GM19043 (cell line): ENCODE results near the gene FEM1B.

ENCODE experiments used
- ATAC-seq: cut with Tn5 transposase; IDR thresholded peaks from one replicate; pipeline ENCODE4 v1.9.1; 2021; ENCODE audit warnings: low read depth; ENCODE audit not compliant: unreplicated experiment

FEM1B gene

DNA sequence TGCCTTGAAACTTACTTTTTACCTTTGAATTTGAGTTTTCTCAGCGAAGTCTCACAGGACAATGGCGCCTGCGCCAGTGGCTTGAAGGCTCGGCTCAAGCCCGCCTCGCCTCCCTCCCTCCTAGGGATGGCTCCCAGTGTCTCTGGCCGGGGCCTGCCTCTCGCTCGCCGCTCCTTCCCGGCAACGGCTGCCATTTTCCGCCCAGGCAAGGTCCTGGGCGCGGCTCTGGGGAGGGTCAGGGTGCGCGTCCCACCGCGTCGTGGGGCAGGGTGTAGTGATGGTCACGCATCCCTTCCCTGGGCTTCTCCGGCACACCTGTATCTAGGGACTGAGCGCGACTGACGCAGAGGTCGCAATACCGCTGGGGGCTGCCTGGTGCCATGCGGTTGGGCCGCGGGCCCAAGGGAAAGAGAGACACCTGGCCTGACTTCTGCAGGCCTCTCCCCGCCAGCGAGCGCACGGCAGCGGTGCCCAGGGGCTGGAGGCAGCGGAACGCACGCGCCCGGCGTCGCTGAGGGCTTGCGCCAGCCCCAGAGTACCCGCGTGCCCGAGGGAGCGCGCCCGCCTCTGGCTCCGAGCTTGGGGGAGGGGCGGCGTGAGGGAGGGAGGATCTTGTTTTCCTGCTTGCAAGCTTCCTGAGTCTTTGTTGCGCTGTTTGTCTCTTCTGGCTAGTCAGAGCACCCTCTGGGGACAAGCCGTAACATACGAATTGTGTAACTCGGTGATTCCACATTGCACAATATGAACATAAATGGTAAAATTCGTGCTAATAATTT lies 20.7 kb upstream of the FEM1B start:
- ATAC-seq, result peak; percentile 60

DNA sequence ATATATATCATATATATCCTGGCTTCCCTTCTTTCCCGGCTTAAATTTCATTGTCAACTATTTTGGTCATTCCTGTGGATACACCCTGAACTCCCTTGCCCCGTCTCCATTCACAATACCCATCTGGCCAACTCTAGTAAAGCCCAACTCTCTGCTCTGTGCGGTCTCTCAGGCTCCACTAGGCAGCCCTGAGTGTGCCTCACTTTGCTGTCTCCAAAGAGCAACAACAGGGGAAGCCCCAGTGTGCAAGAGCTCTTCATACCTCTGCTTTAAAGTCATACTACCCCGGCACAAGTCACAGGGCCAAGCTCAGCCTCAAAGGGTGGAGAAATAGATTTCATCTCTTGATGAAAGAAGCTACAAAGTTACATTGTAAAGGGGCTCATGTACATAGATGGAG lies 18.9 kb upstream of the FEM1B start:
- no peak for ATAC-seq

DNA sequence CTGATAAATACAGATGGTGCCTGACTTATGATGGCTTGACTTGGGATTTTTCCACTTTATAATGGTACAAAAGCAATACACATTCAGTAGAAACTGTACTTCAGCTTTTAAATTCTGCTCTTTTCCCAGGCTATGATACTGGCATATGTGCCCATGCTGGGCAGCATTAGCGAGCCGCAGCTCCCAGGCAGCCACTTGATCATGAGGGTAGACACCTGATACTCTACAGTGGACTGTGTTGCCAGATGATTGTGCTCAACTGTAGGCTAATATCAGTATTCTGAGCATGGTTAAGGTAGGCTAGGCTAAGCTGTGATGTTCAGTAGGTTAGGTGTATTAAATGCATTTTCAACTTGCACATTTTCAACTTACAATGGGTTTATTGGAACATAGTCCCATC lies 17.7 kb upstream of the FEM1B start:
- no peak for ATAC-seq

DNA sequence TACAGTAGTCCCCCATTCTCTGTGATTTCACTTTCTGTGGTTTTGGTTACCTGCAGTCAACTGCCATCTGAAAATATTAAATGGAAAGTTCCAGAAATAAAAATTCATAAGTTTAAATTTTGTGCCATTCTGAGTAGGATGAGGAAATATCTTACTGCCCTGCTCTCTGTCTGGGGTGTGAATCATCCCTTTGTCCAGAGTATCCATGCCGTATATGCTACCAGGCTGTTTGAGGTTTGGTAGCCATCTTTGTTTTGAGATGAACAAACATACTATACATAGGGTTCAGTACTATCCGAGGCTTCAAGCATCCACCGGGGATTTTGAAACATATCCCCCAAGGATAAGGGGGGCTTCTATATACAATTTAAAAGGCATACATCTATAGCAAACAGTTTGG lies 16.3 kb upstream of the FEM1B start:
- ATAC-seq, result no peak

DNA sequence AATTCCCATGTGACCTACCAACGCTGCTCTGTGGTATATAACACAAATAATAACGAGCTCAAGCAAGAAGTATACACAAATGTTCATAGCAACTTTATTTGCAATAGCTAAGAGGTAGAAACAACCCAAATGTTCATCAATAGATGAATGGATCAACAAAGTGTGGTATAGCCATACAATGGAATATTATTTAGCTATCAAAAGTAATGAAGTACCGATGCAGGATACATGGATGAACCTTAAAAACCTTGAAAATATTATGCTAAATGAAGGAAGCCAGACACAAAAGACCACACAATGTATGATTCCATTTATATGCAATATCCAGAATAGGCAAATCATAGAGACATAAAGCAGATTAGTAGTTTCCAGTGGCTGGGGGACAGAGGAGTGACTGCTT lies 15.6 kb upstream of the FEM1B start:
- ATAC-seq, result no peak

DNA sequence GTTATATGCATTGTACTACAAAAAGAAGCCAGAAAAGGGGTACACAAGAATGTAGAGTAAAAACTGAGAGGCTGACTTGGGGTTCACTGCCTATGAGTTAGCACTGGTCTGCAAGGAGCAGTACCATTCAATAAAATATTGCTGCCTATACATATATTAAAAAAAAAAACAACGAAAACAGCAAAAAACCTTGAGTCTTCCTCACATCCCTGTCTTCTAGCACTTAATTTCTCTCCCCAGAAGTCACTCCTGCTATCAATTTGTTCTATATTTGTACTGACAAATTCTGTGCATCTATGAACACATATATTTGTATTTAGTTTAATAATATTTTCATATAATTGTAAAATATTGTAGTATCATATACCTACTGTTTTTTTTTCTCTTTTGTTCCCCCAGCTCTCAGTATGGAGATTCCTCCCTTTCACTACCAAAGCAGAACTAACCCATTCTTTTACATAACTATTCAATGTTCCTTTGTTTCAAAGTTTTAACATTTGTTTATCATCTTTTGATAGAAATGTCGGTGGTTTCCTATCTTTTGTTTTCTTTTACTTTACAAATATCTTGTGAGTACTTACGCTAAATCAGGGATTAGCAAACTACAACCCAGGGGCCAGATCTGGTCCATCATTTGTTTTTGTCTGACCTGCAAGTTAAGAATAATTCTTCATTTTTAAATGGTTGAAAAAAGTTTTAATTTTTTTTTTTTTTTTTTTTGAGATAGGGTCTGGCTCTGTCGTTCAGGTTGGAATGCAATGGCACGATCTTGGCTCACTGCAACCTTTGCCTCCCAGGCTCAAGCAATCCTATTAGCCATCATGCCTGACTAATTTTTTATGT lies 14.8 kb upstream of the FEM1B start:
- ATAC-seq, result no peak

DNA sequence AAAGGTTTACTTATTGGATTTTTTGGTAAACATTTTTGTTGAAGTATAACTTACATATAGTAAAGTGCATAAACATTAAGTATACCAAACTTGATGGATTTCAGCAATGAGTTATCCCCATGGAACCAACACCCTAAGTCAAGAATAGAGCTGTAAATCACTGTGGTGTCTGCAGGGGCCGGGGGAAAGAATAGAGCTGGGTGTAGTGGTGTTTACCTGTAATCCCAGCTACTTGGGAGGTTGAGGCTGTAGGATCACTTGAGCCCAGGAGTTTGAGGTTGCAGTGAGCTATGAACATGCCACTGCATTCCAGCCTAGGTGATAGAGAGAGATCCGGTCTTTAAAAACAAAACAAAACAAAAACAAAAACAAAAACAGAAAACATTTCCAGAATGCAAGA lies 13.3 kb upstream of the FEM1B start:
- ATAC-seq, result no peak

DNA sequence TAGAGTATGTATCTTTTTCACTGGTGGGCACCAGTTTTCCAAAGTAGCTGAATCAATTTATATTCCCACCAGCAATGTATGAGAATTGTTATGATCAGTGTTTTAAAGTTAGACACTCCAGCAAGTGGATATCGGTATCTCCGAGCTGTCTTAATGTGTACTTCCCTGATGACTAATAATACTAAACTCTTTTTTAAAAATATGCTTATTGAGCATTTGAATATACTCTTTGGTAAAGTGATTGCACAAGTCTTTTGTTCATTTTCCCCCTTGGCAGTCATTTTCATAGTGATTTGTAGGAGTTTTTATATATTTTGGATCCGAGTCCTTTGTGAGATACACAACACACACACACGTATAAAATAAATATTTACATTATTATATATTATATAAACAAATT lies 12.5 kb upstream of the FEM1B start:
- ATAC-seq, result no peak

DNA sequence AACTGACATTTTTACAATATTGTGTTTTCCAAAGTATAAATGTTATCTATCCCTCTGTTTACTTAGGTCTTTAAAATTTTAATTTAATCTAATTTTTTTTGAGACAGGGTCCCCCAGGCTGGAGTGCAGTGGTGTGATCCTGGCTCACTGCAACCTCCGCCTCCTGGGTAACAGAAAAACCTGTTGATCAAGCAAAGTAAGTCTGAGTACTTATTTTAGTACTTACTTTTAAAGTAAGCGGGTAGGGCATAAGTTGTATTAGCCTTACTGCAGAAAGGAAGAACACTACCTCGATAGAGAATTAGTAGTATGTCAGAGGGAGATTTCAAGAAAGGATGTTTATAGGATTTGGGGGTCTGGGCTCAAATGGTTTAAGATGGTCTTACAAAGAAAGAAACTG lies 11.9 kb upstream of the FEM1B start:
- ATAC-seq, result no peak

DNA sequence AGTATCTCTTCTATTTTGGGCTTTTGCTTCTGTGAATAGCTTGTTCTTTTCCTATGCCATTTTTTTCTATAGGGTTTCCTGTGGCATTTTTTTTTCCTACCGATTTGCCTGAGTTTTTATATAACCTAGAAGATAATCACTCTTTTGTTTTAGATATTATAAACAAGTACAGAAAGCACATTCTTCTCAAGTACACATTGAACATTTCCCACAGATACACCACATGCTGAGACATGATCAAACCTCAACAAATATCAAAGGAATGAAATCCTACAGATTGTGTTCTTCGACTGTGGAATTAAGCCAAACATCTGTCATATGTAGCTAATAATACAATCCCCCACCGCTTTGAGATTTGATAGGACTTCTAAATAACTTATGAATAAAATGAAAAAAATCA lies 9.1 kb upstream of the FEM1B start:
- ATAC-seq, result no peak

DNA sequence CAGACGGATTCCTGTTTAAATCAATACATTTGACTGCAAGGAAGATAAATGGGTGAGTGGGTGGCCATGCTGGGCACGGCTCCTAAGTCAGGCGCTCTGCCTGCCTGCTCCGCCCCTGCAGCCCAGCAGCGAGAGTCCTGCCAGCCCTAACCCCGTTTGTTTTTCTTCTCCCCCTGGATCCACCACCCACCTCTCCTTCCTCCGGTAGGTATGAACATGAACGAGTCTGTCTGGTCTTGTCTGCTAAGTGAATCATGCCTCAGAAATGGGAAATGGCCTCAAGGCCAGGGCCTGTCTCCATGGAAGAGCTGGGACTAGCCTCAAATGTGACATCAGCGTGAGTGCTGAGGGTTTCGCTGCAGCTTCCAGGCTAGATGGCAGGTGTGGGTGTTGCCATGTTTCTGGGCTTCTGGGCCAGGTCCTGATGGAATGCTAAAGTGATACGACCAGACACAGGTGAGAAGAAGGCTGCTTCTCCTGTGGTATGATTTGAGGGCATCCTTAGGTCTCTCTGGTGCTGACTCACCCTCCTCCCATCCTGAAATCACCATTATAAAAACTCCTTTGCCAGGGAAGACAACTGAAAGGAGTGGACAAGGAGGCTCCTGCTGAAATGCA lies 5.6 kb upstream of the FEM1B start:
- ATAC-seq, result no peak

DNA sequence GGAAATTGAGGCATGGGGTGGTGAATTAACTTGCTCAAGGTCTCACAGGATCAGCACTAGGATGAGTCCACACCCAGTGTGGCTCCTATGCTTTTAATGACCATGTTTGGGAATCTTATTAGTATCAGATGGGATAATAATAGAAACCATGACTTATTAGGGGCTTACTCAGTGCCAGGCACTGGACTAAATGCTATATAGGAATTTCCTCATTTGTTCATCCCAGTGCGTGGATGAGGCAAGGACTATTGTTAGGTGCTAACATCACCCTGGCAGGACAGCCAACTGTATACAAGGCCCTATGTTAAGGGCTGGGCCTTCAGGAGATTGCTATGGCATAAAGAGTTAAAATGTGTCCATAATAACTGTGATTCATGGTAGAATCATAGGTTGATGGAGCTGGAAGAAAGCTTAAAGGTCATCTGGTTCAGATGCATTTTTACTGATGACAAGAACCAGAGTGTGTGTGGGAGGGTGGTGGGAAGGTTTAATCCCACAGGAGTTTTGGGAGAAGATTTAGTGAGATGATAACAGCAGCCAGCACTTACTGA lies 4.7 kb upstream of the FEM1B start:
- no peak for ATAC-seq

DNA sequence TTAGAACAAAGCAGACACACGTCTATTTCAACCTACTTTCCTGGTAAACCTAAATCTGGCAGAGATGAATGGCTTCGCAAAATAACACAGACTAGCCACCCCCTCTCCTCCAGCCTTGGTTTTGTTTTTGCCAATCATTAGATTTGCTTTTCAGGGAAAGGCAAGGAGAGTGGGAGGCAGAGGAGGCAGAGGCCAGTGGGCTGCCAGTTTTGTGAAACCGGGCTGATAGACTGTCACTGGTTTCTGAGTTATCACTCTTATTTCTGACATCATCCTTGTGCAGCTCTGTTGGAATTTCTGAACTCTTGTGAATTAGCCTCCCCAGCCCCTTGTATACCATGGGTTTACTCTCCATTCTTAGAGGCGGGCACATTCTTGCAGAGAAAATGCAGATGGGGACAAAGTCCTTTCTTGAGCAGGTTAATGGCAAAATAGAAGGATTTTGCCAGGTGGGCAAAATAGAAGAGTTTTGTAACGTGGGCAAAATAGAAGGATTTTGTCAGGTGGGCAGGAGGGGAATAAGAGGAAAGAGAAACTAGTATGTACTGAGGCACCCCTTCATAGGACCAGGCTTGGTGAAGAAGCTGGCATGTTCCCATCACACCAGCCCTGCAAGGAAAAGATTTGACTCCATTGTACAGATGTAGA lies 3.2 kb upstream of the FEM1B start:
- no peak for ATAC-seq

DNA sequence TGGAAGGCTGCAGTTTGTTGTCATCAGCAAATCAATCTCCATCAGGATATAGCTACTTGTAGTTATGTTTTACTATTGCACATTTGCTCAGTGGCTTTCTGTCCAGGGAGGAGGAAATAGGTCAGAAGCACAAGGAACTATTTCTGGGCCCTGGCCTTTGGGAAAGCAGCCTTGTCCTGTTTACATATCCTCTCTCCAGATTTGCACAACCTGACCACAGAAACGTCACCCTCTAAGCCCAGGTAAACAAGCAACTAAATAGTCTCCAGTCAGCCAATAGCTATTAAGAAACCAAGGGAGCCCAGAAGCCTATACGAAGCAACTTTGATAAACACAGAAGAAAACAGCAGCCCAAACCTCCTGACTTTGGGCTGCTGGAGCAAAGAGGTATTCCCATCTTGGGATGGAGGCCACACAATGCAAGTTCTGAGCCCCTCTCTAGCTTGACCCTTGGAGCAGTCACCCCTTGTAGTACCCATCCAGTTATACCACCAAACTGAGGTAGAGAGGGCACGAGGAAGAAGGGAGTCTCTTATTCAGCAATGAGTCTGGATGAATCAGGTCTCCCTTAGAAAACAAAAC lies 2.3 kb upstream of the FEM1B start:
- no peak for ATAC-seq

DNA sequence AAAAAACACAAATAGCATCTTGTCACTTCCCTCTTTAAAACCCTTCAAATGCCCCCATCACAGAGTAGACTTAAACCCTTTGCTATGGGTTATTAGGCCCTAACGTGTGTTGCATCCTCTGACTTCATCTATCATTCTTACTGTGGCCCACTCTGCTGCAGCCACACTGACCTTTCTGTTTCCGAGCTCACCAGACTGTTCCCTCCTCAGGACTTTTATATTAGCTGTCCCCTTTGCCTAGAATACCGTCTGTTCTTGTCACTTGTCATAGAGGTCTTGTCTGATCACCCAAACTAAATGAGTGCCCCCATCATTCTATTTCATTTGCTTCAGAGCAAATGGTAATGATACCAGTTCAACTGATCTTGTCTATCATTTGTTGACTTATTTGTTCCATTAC lies 877 bp upstream of the FEM1B start:
- no peak for ATAC-seq

DNA sequence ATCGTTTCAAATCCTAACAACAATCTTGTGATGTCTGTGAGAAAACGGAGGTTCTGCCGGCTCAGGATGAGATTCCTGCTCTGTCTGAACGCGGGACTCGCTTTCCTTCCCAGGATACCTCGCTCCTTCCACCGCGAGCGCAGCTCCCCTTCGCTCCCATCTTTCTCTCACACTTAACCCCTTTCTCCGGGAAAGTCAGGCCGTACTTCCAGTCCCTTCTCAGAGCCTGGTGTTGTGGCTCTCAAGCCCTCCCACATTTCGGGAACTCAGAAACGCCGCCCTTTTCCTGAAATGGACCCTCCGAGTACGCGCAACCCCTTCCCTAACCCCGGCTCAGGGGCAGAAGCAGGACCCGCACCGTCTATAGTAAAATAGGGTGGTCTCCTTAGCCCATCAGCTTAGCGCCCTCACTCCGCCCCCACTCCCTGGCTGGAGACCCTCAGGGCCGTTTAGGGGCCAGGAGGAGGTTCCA lies 378 bp upstream of the FEM1B start:
- peak; percentile 4 for ATAC-seq

DNA sequence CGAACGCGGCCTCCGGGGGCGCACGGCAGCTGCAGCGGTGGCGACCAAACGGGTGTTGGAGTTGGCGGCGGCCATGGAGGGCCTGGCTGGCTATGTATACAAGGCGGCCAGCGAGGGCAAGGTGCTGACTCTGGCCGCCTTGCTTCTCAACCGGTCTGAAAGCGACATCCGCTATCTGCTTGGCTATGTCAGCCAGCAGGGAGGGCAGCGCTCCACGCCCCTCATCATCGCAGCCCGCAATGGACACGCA lies 725 bp downstream of the FEM1B start:
- ATAC-seq, result no peak

DNA sequence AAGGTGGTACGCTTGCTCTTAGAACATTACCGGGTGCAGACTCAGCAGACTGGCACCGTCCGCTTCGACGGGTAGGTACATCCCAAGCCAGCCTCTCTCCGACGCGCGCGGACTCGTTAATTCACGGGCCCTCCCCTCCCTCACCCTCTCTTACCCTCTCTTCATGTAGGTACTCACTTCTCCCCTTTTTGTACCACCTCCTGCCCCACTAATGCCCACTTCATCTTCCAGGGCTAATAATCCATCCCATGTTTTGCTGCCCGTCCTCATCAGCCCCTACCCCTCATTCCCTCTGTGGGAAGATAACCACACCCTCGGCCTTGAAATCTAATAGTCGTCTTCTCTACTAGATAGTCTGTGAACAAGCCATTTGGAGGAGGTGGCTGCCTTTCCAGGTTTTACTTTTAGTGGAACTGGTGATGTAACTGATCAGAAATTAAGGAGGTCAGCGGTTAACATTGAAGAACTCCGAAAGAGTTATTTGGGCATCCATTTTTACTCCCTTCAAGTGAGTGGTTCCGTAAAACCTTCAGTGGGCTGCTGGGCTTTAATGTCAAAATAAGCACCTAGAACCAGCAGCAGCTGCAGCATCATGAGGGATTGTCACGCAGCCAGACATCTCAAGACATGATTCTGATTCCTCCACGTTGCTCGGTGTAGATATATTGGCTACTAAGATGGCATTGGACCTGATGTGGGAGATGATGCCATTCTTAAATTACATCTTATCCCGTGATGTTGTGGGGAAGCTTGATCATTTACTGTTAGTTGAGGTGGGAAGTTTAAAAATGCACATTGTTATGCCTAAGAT lies 1.3 kb downstream of the FEM1B start:
- peak; percentile 17 for ATAC-seq

DNA sequence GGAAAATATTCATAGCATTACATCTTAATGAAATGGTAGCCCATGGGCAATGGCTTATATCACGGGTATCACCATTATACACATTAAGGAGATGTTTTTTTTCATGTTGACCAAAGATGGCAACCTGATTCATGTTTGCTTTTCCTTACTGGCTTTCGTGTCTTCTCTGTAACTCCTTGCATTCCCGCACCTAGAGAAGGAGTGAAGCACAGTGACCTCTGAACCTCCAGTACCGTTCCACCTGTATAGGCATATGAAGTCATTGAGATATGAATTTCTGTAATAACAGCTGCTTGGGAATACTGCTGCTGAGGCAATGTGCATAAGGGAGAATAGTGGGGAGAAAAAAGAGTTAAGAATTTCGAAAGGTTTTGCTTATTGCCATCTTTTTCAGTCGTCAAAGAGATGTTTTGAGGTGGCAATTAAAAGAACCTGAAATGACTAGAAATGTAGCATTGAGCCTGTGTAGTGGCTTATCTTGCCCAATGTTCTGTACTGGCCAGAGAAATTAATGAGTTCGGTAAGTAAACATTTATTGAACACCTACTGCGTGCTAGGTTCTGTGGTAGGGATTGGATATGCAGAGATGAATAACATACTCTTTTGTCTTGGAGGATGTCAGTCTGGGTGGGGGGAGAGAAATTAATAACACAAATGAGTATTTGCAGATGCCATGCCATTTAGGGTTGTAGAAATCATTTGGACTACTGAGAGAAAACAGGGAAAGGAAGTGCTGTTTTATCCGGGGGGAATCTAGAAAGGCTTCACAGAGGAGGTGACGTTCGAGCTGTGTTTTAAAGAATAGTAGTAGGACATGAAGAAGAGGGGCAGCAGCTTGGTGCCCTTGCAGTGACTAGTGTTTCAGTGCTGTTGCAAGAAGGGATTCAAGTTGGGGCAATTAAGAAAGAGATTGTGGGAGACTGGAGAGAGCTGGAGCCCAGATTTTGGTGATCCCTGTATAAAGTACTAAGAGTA lies 2.5 kb downstream of the FEM1B start:
- ATAC-seq, result no peak
